Pericardium fibroblast (primary cell): ENCODE measurements around the gene ZDHHC19. TPM values are rescaled to one million over a fixed set of nuclear protein-coding genes. Genes with fewer than 3 reads are reported as not detected.

Experiments
- total RNA-seq: library from RNA; depleted of rRNA; stranded (reverse); fragments of >200 nt; gene quantifications from 2 replicates; pipeline ENCODE4 v1.2.3, GENCODE V29; 2015

Gene ZDHHC19, protein sequence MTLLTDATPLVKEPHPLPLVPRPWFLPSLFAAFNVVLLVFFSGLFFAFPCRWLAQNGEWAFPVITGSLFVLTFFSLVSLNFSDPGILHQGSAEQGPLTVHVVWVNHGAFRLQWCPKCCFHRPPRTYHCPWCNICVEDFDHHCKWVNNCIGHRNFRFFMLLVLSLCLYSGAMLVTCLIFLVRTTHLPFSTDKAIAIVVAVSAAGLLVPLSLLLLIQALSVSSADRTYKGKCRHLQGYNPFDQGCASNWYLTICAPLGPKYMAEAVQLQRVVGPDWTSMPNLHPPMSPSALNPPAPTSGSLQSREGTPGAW
- not detected in 2 replicates for total RNA-seq

DNA sequence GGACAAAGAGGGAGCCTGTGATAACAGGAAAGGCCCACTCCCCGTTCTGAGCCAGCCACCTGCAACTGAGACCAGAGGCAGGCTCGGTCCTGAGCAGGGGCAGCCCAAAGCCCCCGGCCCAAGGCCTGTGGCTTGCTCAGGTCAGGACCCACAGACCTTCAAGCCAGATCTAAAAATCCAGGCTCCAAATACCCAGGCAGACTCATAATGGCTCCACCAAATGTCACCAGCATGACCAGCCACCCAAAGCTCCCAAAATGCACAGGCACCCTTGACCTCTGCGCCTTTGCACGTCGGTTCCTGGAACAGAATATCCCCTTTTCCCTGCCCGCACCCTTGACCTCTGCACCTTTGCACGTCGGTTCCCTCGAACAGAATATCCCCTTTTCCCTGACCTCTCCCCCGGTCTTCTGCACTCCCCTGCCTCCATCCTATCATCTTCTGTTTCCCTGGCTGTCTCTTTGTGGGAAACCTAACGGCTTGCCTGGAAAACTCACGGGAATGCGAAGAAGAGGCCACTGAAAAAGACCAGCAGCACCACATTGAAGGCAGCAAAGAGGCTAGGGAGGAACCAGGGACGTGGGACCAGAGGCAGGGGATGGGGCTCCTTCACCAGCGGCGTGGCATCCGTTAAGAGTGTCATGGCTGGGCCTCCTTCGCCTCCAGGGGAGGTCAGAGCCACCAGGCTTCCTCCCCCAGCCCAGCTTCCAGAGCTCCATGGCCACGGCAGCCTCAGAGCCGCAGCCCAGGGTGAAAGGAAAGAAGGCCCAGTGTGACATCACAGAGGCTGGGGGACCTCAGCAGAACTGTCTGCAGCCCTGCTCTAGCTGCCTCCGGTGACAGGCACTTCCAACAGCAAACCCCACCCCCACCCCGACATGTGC is at the start of gene ZDHHC19:
ZDHHC19 (minus strand) TSS at position 728 of the 884 bp plus-strand sequence; CDS start at position 643, 85 bp downstream.

DNA sequence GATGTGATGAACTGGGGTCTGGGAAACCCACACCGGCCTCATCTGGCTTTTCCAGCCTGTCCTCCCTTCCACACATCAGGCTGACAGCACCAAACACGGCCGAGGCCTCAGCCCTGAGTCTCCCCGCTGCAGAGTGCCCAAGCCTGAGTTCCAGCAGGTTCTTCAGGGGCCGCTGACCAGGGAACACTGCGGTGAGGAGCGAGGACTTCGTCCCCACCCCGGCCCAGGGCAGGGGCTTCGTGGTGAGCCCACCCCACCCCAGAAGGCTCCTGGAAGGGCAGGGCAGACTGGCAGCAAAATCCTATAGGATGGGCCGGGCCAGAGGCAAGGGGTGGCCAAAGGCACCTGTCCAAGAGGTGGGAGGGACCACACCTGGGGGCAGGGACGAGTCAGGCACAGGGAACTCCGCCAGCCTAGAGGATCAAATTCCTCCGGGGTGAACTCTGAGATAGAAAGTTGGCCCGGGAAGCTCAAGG is 4.9 kb upstream of the ZDHHC19 start, which contains the start of gene SLC51A:
SLC51A (plus strand) TSS at position 446 of the 476 bp plus-strand sequence. CDS start 179 bp downstream, outside the sequence.

Other genes with a start within 250 kb of the ZDHHC19 start
- 55.5 and 62.9 TPM in 2 replicates for gene TFRC, start 129.3 kb downstream of the ZDHHC19 start, total RNA-seq
- 0.82 TPM in 1 of 2 replicates, not detected in the other for gene SLC51A, start 5.1 kb upstream of the ZDHHC19 start, total RNA-seq
- 32.3 and 62.7 TPM in 2 replicates for gene PCYT1A, start 76.3 kb upstream of the ZDHHC19 start, total RNA-seq
- 12.0 and 13.4 TPM in 2 replicates for gene DYNLT2B, start 106.8 kb upstream of the ZDHHC19 start, total RNA-seq
- not detected in 2 replicates for gene TM4SF19, start 127.0 kb upstream of the ZDHHC19 start, total RNA-seq
- 6.5 and 10.2 TPM in 2 replicates for gene UBXN7, start 221.0 kb upstream of the ZDHHC19 start, total RNA-seq